T-helper 22 cell (primary cell): Measurements from ENCODE around the gene NDFIP1.
"Not testable (repeated sequence)": the region's sequence is repeated elsewhere in the genome, so short reads cannot be mapped to it uniquely, and the experiment has no call there.

Source experiments
- DNase-seq: peaks from one replicate; pipeline ENCODE4 v3.0.0-alpha.2; 2020; ENCODE audit warnings: low read depth

The NDFIP1 gene

GRCh38 chr5:142154449-142154841 lies 45.9 kb downstream of the NDFIP1 start:
- DNase-seq: not testable (repeated sequence)

DNA sequence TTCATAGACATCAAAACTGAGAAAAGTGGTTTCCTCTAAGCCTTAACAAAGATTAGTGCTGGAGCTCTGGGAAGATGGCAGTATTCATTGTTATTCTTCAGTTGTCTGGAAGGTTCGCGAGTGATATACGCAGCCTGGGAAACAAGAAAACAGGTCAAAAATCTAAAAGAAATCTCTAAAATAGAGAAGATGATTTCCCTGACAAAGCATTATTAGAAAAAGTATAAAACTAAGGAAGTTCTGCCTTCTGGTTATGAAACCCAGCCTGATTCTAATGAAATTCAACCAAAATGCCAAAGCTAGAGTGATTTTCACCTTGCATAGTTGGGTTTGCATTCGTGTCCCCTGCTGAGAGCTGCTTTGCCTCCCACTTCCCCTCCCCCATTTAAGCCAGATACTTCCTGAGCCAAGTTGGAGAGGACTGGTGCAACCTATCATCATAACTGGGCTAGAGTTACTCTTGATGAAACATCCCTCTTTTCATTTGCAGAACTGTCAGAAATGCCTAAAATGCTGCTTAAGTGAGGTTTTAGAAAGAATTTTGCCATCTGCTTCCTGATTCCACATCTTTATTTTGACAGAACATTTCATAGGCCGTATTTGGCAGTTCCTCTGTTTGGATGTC lies 48.4 kb downstream of the NDFIP1 start:
- DNase-seq: no peak

- no peak for DNase-seq
Observed at GRCh38 chr5:142159354-142159753, 50.8 kb downstream of the NDFIP1 start.

DNA sequence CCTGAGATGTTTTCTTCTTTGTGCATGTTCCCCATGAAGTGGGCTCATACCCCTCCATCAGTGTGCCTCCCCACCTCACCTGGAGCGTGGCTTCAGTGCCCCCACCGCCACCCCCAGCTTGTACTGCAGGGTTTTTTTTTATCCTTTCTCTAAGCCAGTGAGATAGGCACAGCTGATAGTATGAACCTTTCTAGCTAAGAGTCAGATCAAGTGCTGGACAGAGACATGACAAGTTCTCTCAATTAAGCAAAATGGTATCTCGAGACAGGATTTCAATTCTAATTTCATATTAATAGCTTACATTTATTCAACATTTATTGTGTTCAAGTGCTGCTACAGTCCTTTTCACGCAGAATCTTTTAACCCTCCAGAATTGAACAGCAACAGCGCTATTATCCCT lies 55.7 kb downstream of the NDFIP1 start:
- no peak for DNase-seq

GRCh38 chr5:142166754-142167153 lies 58.2 kb downstream of the NDFIP1 start:
- no peak for DNase-seq

DNA sequence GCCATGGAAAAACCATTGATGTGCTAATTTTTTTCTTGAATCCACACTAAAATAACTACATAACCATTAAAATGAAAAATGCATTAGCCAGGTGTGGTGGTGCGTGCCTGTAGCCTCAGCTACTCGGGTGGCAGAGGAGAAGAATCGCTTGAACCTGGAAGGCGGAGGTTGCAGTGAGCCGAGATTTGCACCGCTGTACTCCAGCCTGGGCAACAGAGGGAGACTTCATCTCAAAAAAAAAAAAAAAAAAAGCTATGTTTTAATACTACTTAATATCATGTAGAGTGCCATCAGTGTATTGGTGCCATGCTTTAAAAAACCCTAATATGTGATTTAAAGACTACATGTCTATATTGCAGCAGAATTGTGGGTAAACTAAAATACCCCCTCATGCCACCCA lies 58.9 kb downstream of the NDFIP1 start:
- no peak for DNase-seq

- no peak for DNase-seq
Observed at GRCh38 chr5:142168365-142168764, 59.8 kb downstream of the NDFIP1 start.

- DNase-seq: no peak
Observed at GRCh38 chr5:142170254-142170953, 61.8 kb downstream of the NDFIP1 start.

- no peak for DNase-seq
Observed at GRCh38 chr5:142171270-142171669, 62.7 kb downstream of the NDFIP1 start.

- DNase-seq: no peak
Observed at GRCh38 chr5:142175039-142175438, 66.5 kb downstream of the NDFIP1 start.

DNA sequence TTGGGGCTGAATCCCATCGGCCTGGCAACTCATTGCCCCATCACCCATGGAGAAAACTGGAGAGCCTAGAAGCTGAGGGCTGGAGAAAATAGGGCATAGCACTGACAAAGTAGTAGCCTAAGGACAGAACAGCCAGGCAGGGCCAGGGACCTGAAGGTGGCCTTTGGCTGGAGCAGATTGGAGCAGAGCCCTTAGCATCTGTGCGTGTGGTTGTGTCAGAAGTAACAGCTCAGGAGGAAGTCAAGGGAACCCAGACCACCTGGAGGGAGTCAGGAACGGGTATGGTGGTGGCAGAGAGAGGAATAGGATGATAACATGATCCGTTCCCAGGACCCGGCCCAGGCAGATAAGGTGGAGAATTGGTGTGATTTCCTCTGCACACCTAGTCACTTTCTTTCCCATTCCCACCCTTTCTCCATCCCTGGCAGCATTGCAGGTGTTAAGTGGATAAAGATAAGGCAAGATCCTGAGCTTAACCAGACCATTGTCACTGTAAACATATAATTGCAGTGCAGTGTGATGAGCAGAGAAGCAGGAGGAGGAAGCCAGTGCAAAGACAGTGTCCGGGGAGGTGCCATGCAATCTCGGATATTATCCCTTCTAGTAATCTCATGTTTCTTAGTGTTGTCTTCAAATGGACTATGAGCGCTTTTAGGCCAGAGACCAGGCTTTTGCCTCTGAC lies 67.0 kb downstream of the NDFIP1 start:
- no peak for DNase-seq

GRCh38 chr5:142176255-142176654 lies 67.7 kb downstream of the NDFIP1 start:
- no peak for DNase-seq

DNA sequence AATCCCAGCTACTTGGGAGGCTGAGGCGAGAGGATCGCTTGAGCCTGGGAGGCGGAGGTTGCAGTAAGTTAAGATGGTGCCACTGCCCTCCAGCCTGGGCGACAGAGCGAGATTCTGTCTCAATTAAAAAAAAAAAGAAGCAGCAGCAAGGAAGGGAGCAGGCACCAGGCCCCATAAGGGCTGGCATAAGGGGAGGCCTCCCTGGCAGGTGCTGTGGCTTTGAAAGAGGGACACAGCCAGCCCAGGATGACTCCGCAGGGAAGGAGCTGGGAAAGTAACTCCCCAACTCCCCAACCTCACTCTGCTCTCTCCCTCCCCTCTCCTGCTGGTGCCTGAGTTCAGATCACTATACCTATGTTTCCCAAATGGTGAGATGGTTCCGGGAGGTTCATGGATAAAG lies 70.1 kb downstream of the NDFIP1 start:
- no peak for DNase-seq

DNA sequence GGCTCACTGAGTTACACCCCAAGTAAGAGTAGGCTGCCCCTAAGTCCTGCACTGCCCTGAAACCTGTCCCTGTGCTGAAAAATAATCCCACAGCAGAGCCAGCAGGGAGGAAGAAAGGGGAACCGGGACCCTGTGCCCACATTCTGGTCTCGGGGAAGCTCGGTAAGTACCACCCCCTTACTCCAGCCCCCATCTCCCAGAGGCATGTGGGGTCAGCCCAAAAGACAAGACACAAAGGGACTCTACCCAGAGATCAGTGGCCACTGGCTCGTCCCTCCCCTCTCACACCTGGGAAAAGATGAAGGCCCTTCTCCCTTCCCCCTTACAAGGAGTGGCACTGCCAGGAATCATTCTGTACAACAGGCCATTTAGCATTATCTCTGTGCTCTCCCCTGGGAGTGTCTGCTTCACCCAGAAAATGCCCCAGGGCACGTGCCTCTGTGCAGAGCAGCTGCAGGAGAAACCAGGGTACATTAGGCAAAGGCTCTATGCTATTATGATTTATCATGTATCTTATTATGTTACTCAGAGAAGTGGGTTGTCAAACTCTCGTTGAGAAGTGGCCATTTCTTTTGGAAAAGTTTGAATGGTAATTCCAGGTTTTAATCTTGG lies 71.3 kb downstream of the NDFIP1 start:
- no peak for DNase-seq

DNA sequence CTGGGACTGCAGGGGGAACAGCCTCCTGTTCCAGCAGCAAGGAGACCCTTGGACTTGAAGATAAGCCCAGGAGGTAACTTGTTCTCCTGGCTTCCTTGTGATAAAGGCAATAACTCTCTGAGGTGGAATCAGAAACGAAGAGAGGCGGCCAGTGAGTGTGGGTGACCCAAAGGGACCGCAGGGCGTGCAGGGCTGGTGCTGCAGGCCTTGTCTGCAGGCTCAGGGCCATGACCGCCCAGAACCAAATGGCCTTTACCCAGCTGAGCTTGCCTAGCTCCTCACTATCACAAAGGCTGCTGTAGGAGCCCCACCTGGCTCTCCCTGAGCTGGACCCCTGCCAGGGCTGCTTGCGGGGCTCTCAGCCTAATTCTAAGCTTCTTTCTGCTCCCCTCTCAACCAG lies 72.5 kb downstream of the NDFIP1 start:
- DNase-seq: no peak

- DNase-seq: no peak
Observed at GRCh38 chr5:142181547-142182163, 73.1 kb downstream of the NDFIP1 start.

DNA sequence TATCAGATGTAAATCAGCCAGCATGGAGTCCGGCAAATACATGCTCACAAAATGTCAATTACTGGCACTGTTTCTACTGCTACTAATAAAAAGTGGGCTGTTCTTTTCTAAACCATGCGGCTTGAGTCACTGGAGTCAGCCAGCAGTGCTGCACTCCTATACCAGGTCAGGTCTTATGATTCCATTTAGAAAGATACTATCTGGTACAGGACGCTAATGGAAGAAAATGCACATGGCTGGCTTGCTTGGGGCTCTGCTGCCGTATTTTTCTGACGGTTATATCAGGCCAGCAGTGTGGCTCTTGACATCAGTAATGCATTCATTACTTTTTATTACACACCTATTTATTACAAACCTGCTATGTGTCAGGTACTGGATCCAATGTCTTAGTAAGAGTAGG lies 74.3 kb downstream of the NDFIP1 start:
- no peak for DNase-seq

DNA sequence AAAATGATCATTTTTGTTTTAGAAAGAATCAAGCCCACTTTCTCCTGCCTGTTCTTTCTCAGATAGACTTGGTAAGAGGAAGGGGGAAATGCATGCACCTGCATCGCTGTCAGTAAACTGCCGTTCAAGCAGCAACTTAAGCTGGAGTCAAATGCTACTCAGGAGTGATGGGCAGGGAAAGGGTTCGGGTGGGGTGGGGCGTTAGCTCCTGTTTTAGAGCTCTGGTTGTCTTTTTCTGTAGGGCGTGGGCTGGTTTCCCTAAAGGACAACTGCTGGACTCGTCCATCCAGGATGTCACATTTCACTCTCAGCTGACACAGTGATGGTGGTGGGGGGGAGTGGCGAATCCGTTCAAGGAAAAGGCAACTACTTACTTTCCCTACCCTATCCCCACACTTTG lies 75.0 kb downstream of the NDFIP1 start:
- DNase-seq: no peak

- DNase-seq: no peak
Observed at GRCh38 chr5:142184988-142185387, 76.4 kb downstream of the NDFIP1 start.

DNA sequence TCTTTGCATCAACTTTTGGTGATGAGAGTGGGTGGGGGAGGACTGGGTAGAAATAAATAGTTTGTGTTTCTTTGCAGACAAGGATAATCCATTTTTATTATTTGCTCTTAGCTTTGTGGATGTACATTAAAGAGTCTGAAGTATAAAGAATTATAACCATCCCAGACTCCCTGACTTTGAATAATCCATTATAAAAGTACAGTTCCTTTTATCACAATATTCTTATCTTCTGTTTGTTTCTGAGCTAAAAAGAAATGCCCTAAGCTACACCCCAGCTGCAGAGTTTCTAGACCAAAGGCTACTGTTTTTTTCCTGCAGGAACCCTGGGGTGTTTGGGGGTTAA lies 77.9 kb downstream of the NDFIP1 start:
- DNase-seq: no peak

GRCh38 chr5:142186857-142187594 lies 78.4 kb downstream of the NDFIP1 start:
- no peak for DNase-seq

GRCh38 chr5:142188691-142189090 lies 80.1 kb downstream of the NDFIP1 start:
- not testable (repeated sequence) for DNase-seq
